C4-2B (cell line): Measurements from ENCODE around the gene GLMP.
A peak's percentile ranks its signal among the peaks of the same experiment; 100 is the strongest.

ENCODE experiments used
- H3K27ac ChIP-seq: fragments of 450-650 bp; 2 replicates; pipeline ENCODE4 v1.5.1; 2017
- ZFX ChIP-seq: fragments of 450-650 bp; IDR thresholded peaks from 2 replicates; pipeline ENCODE4 v1.6.1; 2017
- TF ChIP-seq, protein P1 (sequence below): fragments of 450-650 bp; conservative IDR thresholded peaks from 2 replicates; pipeline ENCODE4 v1.5.1; 2017; ENCODE audit warnings: mild to moderate bottlenecking

The GLMP gene, protein sequence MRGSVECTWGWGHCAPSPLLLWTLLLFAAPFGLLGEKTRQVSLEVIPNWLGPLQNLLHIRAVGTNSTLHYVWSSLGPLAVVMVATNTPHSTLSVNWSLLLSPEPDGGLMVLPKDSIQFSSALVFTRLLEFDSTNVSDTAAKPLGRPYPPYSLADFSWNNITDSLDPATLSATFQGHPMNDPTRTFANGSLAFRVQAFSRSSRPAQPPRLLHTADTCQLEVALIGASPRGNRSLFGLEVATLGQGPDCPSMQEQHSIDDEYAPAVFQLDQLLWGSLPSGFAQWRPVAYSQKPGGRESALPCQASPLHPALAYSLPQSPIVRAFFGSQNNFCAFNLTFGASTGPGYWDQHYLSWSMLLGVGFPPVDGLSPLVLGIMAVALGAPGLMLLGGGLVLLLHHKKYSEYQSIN

DNA sequence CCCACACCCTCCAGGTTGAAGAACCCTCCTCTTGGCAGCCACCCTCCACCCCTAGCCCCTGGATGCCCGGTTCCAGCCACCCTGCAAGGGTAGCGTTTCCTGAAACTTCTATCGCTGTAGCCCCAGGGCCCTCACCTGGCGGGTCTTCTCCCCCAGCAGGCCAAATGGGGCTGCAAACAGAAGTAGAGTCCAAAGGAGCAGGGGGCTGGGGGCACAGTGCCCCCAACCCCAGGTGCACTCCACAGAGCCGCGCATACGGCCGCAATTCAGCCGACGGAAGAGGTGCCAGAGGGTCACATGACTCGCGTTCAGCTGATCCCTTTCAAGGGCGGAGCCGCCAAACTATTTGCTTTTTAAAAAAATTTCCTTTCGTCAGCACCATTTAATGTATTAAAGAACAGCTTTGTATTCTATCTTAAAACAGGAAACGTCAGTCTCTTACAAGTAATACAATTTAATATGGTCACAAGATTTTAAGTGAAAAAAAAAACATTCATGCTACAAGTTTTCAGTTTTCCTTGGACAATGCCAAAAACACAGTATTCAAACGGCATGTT lies at the start of gene GLMP:
GLMP (minus strand) TSS at position 289 of the 557 bp plus-strand sequence; CDS start at position 255, 34 bp downstream.
- peak within 1 kb of the TSS; percentile 72 for H3K27ac ChIP-seq
- TF ChIP-seq ZFX: no peak
- TF ChIP-seq, protein P1, sequence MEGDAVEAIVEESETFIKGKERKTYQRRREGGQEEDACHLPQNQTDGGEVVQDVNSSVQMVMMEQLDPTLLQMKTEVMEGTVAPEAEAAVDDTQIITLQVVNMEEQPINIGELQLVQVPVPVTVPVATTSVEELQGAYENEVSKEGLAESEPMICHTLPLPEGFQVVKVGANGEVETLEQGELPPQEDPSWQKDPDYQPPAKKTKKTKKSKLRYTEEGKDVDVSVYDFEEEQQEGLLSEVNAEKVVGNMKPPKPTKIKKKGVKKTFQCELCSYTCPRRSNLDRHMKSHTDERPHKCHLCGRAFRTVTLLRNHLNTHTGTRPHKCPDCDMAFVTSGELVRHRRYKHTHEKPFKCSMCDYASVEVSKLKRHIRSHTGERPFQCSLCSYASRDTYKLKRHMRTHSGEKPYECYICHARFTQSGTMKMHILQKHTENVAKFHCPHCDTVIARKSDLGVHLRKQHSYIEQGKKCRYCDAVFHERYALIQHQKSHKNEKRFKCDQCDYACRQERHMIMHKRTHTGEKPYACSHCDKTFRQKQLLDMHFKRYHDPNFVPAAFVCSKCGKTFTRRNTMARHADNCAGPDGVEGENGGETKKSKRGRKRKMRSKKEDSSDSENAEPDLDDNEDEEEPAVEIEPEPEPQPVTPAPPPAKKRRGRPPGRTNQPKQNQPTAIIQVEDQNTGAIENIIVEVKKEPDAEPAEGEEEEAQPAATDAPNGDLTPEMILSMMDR: no peak

DNA sequence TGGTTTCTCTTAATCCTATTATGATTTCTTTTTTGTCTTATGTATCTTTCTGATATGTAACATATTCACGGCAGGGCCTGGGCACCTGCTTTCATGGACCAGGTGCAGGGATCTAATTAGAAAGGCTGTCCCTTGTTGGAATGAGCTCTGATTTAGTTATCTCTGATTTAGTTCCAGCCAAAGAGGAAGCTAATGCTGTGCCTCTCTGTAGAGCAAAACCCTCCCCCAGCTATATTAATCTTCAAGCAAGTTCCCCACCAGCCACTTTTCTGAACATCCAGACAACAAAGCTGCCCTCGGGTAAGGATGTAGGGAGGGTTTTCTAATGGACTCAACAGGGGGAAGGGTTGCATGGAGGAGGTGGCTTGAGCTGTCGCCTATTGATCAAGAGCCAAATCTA lies 48.9 kb upstream of the GLMP start:
- TF ChIP-seq, protein P1: no peak
- no peak for TF ChIP-seq ZFX
- H3K27ac ChIP-seq: no peak overlapping the region

DNA sequence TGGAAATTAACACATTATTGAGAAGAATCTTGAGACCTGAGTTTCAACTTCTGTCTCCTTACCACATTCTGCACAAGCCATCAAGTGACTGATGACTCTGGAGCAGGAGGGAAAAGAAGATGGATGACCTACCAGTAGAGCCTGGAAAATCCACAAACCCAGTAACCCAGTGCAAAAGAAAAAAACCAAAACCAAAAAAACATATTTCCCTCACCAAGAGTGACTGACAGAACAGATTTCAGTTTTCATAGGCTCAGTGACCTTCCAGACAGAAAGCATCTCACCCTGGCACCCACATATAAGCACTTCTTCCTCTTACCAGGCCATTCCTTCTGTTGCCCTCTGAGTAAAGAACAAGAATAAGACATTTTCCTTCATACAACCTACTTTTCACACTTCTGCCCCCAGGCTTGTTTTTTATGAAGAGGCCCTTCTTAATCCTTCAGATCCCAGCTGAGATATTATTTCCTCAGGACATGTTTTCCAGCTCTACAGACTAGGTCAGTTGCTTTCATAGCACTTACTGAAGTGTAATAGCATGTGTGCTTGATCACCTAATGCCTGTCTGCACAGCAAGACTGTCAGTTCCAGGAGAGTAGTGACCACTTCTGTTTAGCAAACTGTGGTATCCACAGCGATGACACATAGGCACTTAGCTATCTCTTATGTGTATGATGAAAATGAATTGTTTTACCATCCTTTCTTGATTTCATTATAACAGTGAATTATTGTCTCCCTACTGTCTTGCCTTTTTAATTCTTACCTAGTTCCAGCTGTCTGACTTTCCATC lies 46.9 kb upstream of the GLMP start:
- no peak overlapping the region for H3K27ac ChIP-seq
- TF ChIP-seq, protein P1: no peak
- no peak for TF ChIP-seq ZFX

DNA sequence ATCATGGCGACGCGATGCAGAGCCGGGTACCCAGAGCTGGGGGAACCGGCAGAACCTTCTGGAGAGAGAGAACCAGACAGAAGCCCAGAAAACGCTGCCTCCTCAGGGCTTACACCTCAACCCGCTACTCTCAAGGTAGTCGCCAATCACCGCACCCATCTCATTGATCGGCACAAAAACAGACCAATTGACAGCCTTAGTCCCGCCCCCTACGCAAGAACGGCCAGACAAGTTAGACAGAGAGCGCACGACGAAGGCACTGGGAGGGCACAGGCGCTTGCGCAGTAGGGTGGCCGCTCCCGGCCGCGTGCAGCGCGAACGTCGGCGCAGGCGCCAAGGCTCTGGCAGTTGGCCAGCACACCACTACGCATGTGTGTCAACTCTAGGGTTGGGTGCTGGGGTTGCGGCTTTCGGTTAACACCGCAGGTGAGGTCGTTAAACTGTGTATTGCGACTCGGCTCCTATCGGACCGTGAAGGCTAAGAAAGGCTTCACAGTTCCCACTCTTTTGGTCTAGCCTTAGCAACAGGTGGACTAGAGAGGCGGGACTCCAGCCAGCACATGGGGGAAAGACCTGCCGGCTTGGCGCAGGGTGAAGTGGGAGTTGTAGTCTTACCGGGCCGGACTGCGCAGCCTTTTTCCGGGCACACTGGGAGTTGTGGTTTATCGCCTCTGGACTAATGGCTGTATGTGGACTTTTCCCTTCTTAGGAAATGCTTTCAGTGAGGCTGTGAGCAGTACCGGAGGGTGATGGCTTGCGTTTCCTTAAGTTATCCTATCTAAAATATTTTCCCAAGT lies 42.9 kb upstream of the GLMP start, which contains the start of the genes CCT3 and TSACC:
CCT3 (minus strand) TSS at position 113 of the 797 bp plus-strand sequence; CDS start at position 5, 108 bp downstream.
TSACC (plus strand) TSS at position 347 of the 797 bp plus-strand sequence. CDS start 1,232 bp downstream, outside the sequence.
- no peak for TF ChIP-seq ZFX
- TF ChIP-seq, protein P1: no peak
- H3K27ac ChIP-seq: peak within 1 kb of the TSS; percentile 99

DNA sequence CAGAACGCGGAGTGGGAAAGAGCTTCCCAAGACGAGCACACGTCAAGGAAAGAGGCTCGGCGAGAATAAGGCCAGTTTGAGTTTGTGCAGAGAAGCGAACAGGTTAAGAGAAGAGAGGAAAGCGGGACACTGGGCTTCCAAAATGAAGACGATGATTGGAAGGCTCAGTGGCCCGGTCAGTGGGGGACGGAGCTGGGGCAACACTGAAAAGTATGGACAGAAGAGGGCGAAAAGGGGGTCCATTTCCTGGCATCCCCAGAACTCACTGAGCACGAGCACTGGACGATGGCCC lies 42.4 kb upstream of the GLMP start:
- peak overlapping the region; percentile 99 for H3K27ac ChIP-seq
- TF ChIP-seq, protein P1: no peak
- no peak for TF ChIP-seq ZFX

DNA sequence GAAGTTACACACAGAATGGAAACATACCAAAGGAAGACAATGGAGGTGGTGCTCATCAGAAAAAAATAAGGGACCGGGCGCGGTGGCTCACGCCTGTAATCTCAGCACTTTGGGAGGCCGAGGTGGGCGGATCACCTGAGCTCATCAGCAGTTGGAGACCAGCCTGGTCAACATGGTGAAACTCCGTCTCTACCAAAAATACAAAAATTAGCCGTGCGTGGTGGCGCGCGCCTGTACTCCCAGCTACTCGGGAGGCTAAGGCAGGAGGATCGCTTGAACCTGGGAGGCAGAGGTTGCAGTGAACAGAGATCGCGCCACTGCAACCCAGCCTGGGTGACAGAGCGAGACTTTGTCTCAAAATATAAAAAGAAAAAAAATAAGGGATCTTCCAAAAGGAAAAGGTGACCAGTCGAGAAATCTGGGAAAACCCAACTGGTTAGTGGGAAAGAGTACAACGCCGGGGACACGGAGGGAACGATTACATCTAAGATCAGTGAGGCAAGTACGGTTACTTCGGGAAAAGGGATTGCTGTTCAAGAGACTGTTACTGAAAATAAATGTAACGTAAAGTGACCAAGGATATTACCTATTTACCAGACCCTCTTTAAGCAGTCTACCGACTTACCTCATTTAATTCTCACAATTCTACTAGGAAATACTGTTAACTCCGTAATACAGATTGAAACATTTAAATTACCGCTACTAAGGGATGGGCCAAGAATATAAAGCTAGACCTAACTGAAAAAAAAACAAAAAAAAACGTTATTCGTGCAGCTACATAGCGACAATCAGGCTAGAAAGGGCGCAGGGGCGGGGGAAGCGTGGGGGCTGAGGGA lies 41.8 kb upstream of the GLMP start:
- H3K27ac ChIP-seq: peak overlapping the region; percentile 99
- TF ChIP-seq, protein P1: no peak
- TF ChIP-seq ZFX: no peak
